Prostate gland (tissue), 2 donors: ENCODE results near the gene COL9A3. TPM values are rescaled to one million over a fixed set of nuclear protein-coding genes. Genes with fewer than 3 reads are reported as not detected.

Experiments used
- DNase-seq: peaks from one replicate; pipeline ENCODE4 v3.0.0-alpha.2; 2019; ENCODE audit warnings: low spot score
- H3K27ac ChIP-seq, 2 donors: fragments of 200-600 bp; sonication (generic); 2 replicates each; pipeline ENCODE4 v1.5.1; 2017 to 2019
- H3K27me3 ChIP-seq: fragments of 200-600 bp; sonication (generic); replicated peaks from 2 replicates; pipeline ENCODE4 v1.5.1; 2019; ENCODE audit not compliant: insufficient read depth
- H3K36me3 ChIP-seq, 2 donors: fragments of 200-600 bp; sonication (generic); 1 replicate in 1 of 2; 2 replicates in 1 of 2; pipeline versions ENCODE4 v1.5.1 to v1.8.1; 2017 to 2019
- H3K4me1 ChIP-seq: fragments of 200-600 bp; sonication (generic); replicated peaks from 2 replicates; pipeline ENCODE4 v1.5.1; 2019
- H3K4me3 ChIP-seq, 2 donors: fragments of 200-600 bp; sonication (generic); 2 replicates each; pipeline ENCODE4 v1.5.1; 2017 to 2019
- H3K9me3 ChIP-seq: fragments of 200-600 bp; sonication (generic); 2 replicates; pipeline ENCODE4 v1.5.1; 2017
- POLR2A ChIP-seq: fragments of 450-650 bp; IDR thresholded peaks from one replicate; pipeline ENCODE4 v1.6.1; 2016; ENCODE audit warnings: antibody characterized with exemption, mild to moderate bottlenecking
- POLR2AphosphoS5 ChIP-seq: sonication (generic); formaldehyde crosslinking; IDR thresholded peaks from one replicate; pipeline ENCODE4 v1.6.1; 2017; ENCODE audit warnings: antibody characterized with exemption
- WGBS: methylation state at CpG from one replicate; pipeline ENCODE4 v1.1.5; 2018; 5-methylcytosine and 5-hydroxymethylcytosine counted together
- intact Hi-C: fragments of 100-400 bp; cut with DNase I; formaldehyde crosslinking; loops from one replicate; pipeline ENCODE4 v1.14.2; 2022
- total RNA-seq, 2 donors: library from RNA; depleted of rRNA; stranded (reverse); fragments of >200 nt; gene quantifications; one replicate each; pipeline ENCODE4 v1.1.0, GENCODE V29; 2016
- TF ChIP-seq, protein P1 (sequence below), 4 experiments: fragments of 200-600 bp in 2 of 4; fragments of 450-650 bp in 2 of 4; sonication (generic) in 2 of 4; IDR thresholded peaks; 1 replicate in 3 of 4; 2 replicates in 1 of 4; pipeline ENCODE4 v1.5.1; 2016 to 2019; ENCODE audit warnings: antibody characterized with exemption in 4 of 4, mild to moderate bottlenecking in 2 of 4, moderate library complexity in 2 of 4

Gene COL9A3
- total RNA-seq, 2 donors from 2014 or later, result 5.8 to 6.5 TPM

DNA sequence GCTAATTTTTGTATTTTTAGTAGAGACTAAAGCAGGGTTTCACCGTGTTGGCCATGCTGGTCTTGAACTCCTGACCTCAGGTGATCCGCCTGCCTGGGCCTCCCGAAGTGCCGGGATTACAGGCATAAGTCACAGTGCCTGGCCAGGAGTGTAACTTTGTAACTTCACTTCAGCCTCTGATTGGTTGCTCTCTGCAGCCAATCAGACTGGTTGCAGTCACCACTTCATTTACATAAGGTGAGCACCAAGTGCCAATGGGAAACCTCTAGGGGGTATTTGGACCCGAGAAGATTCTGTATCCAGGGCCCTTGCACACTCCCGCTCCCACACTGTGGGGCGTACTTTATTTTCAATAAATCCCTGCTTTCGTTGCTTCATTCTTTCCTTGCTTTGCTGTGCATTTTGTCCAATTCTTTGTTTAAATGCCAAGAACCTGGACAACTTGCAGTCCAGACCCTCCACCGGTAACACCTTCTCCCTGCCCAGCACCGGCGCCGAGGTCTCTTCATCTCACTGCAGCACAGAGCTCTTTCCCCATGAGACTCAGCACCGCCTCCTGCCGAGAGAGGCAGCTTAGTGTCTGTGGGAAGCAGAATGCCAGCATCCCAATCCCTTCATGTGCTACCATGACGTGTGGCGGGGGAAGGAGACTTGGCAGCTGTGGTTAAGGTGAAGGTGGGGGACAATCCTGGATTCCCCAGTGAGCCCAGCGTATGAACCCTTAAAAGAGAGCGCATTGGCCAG lies 34.5 kb upstream of the COL9A3 start:
- no peaks in the 10 kb centered on the region for H3K4me1 ChIP-seq
- no peak for DNase-seq
- TF ChIP-seq, protein P1, sequence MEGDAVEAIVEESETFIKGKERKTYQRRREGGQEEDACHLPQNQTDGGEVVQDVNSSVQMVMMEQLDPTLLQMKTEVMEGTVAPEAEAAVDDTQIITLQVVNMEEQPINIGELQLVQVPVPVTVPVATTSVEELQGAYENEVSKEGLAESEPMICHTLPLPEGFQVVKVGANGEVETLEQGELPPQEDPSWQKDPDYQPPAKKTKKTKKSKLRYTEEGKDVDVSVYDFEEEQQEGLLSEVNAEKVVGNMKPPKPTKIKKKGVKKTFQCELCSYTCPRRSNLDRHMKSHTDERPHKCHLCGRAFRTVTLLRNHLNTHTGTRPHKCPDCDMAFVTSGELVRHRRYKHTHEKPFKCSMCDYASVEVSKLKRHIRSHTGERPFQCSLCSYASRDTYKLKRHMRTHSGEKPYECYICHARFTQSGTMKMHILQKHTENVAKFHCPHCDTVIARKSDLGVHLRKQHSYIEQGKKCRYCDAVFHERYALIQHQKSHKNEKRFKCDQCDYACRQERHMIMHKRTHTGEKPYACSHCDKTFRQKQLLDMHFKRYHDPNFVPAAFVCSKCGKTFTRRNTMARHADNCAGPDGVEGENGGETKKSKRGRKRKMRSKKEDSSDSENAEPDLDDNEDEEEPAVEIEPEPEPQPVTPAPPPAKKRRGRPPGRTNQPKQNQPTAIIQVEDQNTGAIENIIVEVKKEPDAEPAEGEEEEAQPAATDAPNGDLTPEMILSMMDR (IDR thresholded peaks at IDR 0.05), result no peak
- TF ChIP-seq POLR2A (no peak), POLR2AphosphoS5 (no peak)
- H3K36me3 ChIP-seq, result no peaks in the 10 kb centered on the region
- no peak overlapping the region for H3K27ac ChIP-seq
- WGBS, result 75% methylated on average over 18 of the region's 18 CpGs
- no peak overlapping the region for H3K4me3 ChIP-seq
- no peaks in the 10 kb centered on the region for H3K9me3 ChIP-seq
- H3K27me3 ChIP-seq, result no peaks in the 10 kb centered on the region
- intact Hi-C loops, result loop anchor here (5.0 kb wide), 1 partner anchor 95 kb away; no protein-coding TSS in a partner anchor

DNA sequence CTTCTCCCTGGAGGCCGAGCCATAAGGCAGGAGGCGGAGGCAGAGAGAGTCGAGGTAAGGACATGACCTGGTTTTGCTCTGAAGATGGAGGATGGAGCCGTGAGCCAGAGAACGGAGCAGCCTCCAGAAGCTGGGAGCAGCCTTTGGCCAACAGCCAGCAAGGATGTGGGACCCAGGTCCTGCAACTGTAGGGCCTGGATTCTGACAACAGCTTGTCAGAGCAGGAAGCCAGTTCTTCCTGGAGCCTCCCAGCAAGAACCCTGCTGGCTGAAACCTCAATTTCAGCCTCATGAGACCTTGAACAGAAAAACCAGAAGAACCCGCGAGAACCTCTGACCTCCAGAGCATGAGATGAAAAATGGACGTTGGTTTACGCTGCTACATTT lies 34.0 kb upstream of the COL9A3 start:
- no peak for DNase-seq
- Histone ChIP-seq H3K4me1 (no peaks in the 10 kb centered on the region), H3K27ac (no peak overlapping the region), H3K9me3 (no peaks in the 10 kb centered on the region), H3K4me3 (no peak overlapping the region), H3K27me3 (no peaks in the 10 kb centered on the region), H3K36me3 (no peaks in the 10 kb centered on the region)
- intact Hi-C loops, result loop anchor here (5.0 kb wide), 1 partner anchor 96 kb away; no protein-coding TSS in a partner anchor
- TF ChIP-seq, protein P1 (IDR thresholded peaks at IDR 0.05), result no peak
- TF ChIP-seq POLR2A, result no peak
- WGBS, result 64% methylated on average over 9 of the region's 9 CpGs

DNA sequence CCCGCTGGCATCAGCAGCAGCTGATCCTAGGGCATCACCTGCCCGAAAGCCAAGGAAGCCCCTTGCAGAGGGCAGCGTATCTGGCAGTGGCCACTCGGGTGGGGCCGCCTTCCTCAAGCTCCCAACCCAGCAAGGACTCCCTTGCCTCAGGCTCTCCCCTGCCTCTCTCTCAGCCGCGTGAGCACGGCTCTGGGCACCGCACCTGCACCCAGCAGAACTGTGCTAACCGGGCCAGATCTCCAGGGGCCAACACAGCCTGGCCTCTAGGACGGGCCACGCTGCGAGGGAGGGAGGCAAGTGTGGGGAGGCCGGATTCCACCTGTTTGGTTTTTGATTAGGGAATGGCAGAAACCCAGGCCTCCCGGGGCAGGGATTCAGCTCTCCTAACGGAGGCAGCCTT lies 32.4 kb upstream of the COL9A3 start:
- DNase-seq, result no peak
- H3K9me3 ChIP-seq, result no peaks in the 10 kb centered on the region
- intact Hi-C loops, result loop anchor here (5.0 kb wide), 1 partner anchor 97 kb away; no protein-coding TSS in a partner anchor

DNA sequence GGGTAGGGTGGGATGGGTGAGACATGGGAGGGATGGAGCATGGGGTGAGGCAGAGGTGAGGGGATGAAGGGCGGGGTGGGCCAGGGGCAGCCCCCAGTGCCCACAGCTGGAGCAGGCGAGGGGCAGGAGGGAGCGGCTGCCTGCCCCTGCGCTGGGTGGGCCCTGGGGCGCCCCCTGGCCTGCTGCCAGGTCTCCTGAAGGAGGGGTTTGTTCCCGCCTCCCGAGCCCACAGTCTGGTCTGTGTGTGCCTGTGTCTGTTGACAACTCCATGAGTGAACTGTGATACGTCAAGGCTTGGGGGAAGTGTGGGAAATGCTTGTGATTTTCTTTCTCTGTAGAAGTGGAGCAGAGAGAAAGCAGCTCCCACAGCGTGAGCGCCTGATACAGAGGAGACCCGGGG lies 31.5 kb upstream of the COL9A3 start:
- no peak for DNase-seq
- Histone ChIP-seq H3K27me3 (no peaks in the 10 kb centered on the region), H3K36me3 (no peaks in the 10 kb centered on the region), H3K27ac (no peak overlapping the region), H3K9me3 (no peaks in the 10 kb centered on the region), H3K4me3 (no peak overlapping the region), H3K4me1 (no peaks in the 10 kb centered on the region)
- intact Hi-C loops, result no loop called here
- TF ChIP-seq POLR2A, result no peak
- TF ChIP-seq, protein P1 (IDR thresholded peaks at IDR 0.05), result no peak
- TF ChIP-seq POLR2AphosphoS5, result no peak
- WGBS, result 57% methylated on average over 11 of the region's 11 CpGs

More for the DNA sequence above, 32.4 kb upstream of the COL9A3 start:
- Histone ChIP-seq H3K4me3 (no peak overlapping the region), H3K36me3 (no peaks in the 10 kb centered on the region), H3K4me1 (no peaks in the 10 kb centered on the region), H3K27ac (no peak overlapping the region), H3K27me3 (no peaks in the 10 kb centered on the region)
- TF ChIP-seq, protein P1 (IDR thresholded peaks at IDR 0.05), result no peak
- TF ChIP-seq POLR2A, result no peak
- no peak for TF ChIP-seq POLR2AphosphoS5
- 87% methylated on average over 13 of the region's 16 CpGs for WGBS

DNA sequence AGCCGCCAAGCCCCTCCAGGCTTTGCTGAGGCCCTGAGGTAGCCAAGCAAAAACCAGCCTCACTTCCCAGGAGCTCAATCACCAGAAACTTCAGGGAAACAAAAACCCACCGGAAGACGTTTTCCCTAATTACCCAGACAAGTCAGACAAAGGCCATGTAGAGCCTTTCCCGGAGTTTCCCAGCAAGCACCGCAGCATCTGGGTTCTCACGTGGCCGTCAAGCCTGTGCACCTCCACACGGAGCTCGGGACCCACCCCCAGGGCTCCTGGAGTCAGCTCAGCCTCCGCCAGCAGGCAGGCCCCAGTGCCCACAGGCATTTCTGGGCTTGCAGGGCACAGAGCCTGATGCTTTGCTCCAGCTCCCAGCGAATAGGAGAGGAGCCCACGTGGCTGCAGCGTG lies 30.7 kb upstream of the COL9A3 start:
- Histone ChIP-seq H3K9me3 (no peaks in the 10 kb centered on the region), H3K36me3 (no peaks in the 10 kb centered on the region), H3K27me3 (no peaks in the 10 kb centered on the region), H3K4me1 (no peaks in the 10 kb centered on the region), H3K27ac (no peak overlapping the region), H3K4me3 (no peak overlapping the region)
- TF ChIP-seq POLR2A (no peak), POLR2AphosphoS5 (no peak)
- TF ChIP-seq, protein P1 (IDR thresholded peaks at IDR 0.05), result no peak
- DNase-seq, result no peak
- 71% methylated on average over 9 of the region's 13 CpGs for WGBS
- intact Hi-C loops, result no loop called here
